H1 (cell line): ENCODE results near the gene MGAT5B. TPM values are rescaled to one million over a fixed set of nuclear protein-coding genes. Genes with fewer than 3 reads are reported as not detected.

Experiments
- ASH2L ChIP-seq: fragments of 200-600, 300-600 bp; sonication (generic); IDR thresholded peaks from one replicate; pipeline ENCODE4 v1.7.1; 2017; ENCODE audit warnings: low read length
- BACH1 ChIP-seq: IDR thresholded peaks from 2 replicates; pipeline ENCODE4 v1.6.1; 2012; ENCODE audit warnings: low read length, improper control_type of control experiment
- CREB1 ChIP-seq: IDR thresholded peaks from 2 replicates; pipeline ENCODE4 v1.6.1; 2012; ENCODE audit warnings: inconsistent platforms
- GABPA ChIP-seq: IDR thresholded peaks from 2 replicates; pipeline ENCODE4 v1.6.1; 2011; ENCODE audit warnings: mild to moderate bottlenecking, low read length, moderate library complexity, borderline replicate concordance; ENCODE audit not compliant: insufficient read depth
- PHF8 ChIP-seq: fragments of 200-600 bp; sonication (generic); conservative IDR thresholded peaks from 2 replicates; pipeline ENCODE4 v1.7.1; 2012; ENCODE audit warnings: low read depth, mild to moderate bottlenecking, inconsistent platforms, low read length, moderate library complexity
- POU5F1 ChIP-seq: IDR thresholded peaks from 2 replicates; pipeline ENCODE4 v1.6.1; 2011; ENCODE audit warnings: low read depth, mild to moderate bottlenecking, low read length, moderate library complexity
- RBBP5 ChIP-seq: IDR thresholded peaks from 2 replicates; pipeline ENCODE4 v1.7.1; 2012; ENCODE audit warnings: low read depth, mild to moderate bottlenecking, inconsistent platforms, low read length, moderate library complexity, borderline replicate concordance
- RXRA ChIP-seq: IDR thresholded peaks from 2 replicates; pipeline ENCODE4 v1.6.1; 2011; ENCODE audit warnings: low read depth, mild to moderate bottlenecking, low read length, moderate library complexity; ENCODE audit not compliant: insufficient read depth
- polyA plus RNA-seq, 7 experiments: library from polyadenylated mRNA; depleted of rRNA in 3 of 7; stranded (reverse) in 5 of 7; unstranded in 2 of 7; fragments of >200 nt in 5 of 7; fragments of 200-250 nt in 2 of 7; gene quantifications; 1 replicate in 5 of 7; 2 replicates in 1 of 7; 4 replicates in 1 of 7; pipeline versions ENCODE4 v1.2.1 to v1.2.3, GENCODE V29; 2011 to 2013; ENCODE audit warnings: missing spikeins in 2 of 7, mixed read lengths in 2 of 7
- total RNA-seq: library from RNA; stranded (reverse); fragmentation: NEBNext Ultra II Directional; extraction: Animal tissue kit (Norgen Biotek cat#: 25700); gene quantifications from 2 replicates; pipeline ENCODE4 v1.2.1, GENCODE V29; 2021
- TF ChIP-seq, protein P1 (sequence below): fragments of 300-600 bp; sonication (generic); IDR thresholded peaks from 2 replicates; pipeline ENCODE4 v1.7.1; 2012; ENCODE audit warnings: low read length, moderate library complexity, mild to moderate bottlenecking, inconsistent platforms; ENCODE audit not compliant: insufficient replicate concordance

Gene MGAT5B
- total and polyA plus RNA-seq, 2 of the 8 experiments (the other 6 are each of a cell fraction or from before 2014, with no cell fraction given): 7.9 to 8.2 TPM

DNA sequence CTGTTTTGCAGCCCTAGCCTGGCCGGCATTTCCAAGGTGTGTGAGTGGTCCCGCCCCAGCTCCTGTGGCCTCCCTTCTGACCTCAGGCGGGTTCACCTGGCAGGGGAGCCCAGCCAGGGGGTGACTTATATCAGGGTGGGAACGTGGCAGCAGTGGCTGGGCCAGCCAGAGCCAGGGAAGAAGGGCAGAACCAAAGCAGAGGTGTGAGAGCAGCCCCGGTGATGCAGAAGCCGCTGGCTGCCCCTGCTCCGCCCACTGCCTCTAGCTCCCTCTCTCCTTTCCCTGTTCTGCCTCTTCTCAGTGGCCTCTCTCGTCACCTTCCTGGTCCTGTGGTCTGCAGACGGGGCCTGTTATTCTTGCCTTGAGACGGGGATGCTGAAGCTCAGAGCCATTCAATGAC is 12.1 kb downstream of the MGAT5B start (continued):
- TF ChIP-seq, protein P1, sequence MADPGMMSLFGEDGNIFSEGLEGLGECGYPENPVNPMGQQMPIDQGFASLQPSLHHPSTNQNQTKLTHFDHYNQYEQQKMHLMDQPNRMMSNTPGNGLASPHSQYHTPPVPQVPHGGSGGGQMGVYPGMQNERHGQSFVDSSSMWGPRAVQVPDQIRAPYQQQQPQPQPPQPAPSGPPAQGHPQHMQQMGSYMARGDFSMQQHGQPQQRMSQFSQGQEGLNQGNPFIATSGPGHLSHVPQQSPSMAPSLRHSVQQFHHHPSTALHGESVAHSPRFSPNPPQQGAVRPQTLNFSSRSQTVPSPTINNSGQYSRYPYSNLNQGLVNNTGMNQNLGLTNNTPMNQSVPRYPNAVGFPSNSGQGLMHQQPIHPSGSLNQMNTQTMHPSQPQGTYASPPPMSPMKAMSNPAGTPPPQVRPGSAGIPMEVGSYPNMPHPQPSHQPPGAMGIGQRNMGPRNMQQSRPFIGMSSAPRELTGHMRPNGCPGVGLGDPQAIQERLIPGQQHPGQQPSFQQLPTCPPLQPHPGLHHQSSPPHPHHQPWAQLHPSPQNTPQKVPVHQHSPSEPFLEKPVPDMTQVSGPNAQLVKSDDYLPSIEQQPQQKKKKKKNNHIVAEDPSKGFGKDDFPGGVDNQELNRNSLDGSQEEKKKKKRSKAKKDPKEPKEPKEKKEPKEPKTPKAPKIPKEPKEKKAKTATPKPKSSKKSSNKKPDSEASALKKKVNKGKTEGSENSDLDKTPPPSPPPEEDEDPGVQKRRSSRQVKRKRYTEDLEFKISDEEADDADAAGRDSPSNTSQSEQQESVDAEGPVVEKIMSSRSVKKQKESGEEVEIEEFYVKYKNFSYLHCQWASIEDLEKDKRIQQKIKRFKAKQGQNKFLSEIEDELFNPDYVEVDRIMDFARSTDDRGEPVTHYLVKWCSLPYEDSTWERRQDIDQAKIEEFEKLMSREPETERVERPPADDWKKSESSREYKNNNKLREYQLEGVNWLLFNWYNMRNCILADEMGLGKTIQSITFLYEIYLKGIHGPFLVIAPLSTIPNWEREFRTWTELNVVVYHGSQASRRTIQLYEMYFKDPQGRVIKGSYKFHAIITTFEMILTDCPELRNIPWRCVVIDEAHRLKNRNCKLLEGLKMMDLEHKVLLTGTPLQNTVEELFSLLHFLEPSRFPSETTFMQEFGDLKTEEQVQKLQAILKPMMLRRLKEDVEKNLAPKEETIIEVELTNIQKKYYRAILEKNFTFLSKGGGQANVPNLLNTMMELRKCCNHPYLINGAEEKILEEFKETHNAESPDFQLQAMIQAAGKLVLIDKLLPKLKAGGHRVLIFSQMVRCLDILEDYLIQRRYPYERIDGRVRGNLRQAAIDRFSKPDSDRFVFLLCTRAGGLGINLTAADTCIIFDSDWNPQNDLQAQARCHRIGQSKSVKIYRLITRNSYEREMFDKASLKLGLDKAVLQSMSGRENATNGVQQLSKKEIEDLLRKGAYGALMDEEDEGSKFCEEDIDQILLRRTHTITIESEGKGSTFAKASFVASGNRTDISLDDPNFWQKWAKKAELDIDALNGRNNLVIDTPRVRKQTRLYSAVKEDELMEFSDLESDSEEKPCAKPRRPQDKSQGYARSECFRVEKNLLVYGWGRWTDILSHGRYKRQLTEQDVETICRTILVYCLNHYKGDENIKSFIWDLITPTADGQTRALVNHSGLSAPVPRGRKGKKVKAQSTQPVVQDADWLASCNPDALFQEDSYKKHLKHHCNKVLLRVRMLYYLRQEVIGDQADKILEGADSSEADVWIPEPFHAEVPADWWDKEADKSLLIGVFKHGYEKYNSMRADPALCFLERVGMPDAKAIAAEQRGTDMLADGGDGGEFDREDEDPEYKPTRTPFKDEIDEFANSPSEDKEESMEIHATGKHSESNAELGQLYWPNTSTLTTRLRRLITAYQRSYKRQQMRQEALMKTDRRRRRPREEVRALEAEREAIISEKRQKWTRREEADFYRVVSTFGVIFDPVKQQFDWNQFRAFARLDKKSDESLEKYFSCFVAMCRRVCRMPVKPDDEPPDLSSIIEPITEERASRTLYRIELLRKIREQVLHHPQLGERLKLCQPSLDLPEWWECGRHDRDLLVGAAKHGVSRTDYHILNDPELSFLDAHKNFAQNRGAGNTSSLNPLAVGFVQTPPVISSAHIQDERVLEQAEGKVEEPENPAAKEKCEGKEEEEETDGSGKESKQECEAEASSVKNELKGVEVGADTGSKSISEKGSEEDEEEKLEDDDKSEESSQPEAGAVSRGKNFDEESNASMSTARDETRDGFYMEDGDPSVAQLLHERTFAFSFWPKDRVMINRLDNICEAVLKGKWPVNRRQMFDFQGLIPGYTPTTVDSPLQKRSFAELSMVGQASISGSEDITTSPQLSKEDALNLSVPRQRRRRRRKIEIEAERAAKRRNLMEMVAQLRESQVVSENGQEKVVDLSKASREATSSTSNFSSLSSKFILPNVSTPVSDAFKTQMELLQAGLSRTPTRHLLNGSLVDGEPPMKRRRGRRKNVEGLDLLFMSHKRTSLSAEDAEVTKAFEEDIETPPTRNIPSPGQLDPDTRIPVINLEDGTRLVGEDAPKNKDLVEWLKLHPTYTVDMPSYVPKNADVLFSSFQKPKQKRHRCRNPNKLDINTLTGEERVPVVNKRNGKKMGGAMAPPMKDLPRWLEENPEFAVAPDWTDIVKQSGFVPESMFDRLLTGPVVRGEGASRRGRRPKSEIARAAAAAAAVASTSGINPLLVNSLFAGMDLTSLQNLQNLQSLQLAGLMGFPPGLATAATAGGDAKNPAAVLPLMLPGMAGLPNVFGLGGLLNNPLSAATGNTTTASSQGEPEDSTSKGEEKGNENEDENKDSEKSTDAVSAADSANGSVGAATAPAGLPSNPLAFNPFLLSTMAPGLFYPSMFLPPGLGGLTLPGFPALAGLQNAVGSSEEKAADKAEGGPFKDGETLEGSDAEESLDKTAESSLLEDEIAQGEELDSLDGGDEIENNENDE: no peak
- no peak for TF ChIP-seq BACH1
- no peak for TF ChIP-seq PHF8
- no peak for TF ChIP-seq RXRA
- no peak for TF ChIP-seq GABPA
- TF ChIP-seq POU5F1: no peak
- no peak for TF ChIP-seq ASH2L
- no peak for TF ChIP-seq RBBP5
- no peak for TF ChIP-seq CREB1
